Measurements from ENCODE around the gene SLC8A1. TPM values are rescaled to one million over a fixed set of nuclear protein-coding genes. Genes with fewer than 3 reads are reported as not detected.

Gene SLC8A1
- total and polyA plus RNA-seq, 10 of the 15 experiments (the other 5 are each of a cell fraction or from before 2014, with no cell fraction given), result under 0.01 to 1.2 (median 0.01) TPM; not detected in 3

DNA sequence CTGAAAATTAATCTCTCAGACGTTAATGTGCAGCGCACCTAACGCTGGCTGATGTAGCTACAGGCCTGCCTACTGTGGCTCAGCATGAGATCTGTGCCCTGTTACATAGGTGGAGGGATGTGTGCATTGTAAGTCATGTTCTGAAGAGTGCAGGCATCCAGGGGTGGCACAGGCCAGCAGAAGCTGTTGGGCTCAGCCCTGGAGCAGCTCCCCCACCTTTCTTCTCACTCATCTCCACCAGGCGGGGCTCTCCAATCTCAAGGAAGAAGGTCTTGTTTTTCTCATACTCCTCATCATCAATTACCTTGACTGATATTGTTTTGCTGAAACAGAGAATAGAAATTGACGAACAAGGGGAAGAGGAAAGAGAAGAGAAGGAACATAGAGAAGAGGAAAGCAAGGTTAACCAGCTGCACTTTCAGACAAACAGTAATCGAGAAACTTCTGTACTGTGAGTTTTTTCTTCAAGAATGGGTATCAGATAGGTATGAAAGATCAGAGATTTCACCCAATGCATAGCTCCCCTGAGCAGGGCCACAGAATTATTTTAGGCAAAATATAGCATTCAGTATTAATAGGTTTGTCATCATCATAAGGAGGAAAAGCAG lies 273.6 kb downstream of the SLC8A1 start:
- H3K27ac ChIP-seq (ENCODE audit: control insufficient read depth, insufficient read depth), result no peak overlapping the region
- POLR2A ChIA-PET, result no interaction called here
- SMC1A ChIA-PET (ENCODE audit: uncharacterized antibody, unreplicated experiment), result interaction anchor here (1.3 kb wide), 1 partner anchor 12 kb away, joined by 4 read pairs; no protein-coding TSS in a partner anchor
- 56% methylated on average over 6 of the region's 6 CpGs for WGBS (ENCODE audit: insufficient coverage, insufficient replicate concordance, low lambda C conversion rate, missing lambda C conversion rate)
- H3K4me2 ChIP-seq (ENCODE audit: control insufficient read depth, insufficient read depth), result no peak overlapping the region
- H3K4me1 ChIP-seq (ENCODE audit: control insufficient read depth, insufficient read depth, low read length), result no peaks in the 10 kb centered on the region
- FAIRE-seq (no peak), ATAC-seq (no peak), DNase-seq (ENCODE audit: low read depth, low spot score) (no peak)
- in situ Hi-C loops (cut with MboI) (no loop called here), intact Hi-C loops (cut with micrococcal nuclease; ENCODE audit: unreplicated experiment) (no loop called here)
- TF ChIP-seq, protein P1, sequence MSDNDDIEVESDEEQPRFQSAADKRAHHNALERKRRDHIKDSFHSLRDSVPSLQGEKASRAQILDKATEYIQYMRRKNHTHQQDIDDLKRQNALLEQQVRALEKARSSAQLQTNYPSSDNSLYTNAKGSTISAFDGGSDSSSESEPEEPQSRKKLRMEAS (IDR thresholded peaks at IDR 0.05; ENCODE audit: low read depth, low read length), result no peak
- TF ChIP-seq KAT2A (conservative IDR thresholded peaks at IDR 0.05; ENCODE audit: control insufficient read depth, low read depth, low read length), result no peak
- TF ChIP-seq STAT1 (conservative IDR thresholded peaks at IDR 0.05), result no peak
- no peak for TF ChIP-seq SIX5 (IDR thresholded peaks at IDR 0.05; ENCODE audit: low read depth, low read length, severe bottlenecking)
- no peak for TF ChIP-seq MTA2 (IDR thresholded peaks at IDR 0.05; ENCODE audit: low read depth)
- TF ChIP-seq SPI1 (IDR thresholded peaks at IDR 0.05; ENCODE audit: borderline replicate concordance, insufficient read depth, low read depth, low read length), result no peak
- TF ChIP-seq NFYA (IDR thresholded peaks at IDR 0.05; ENCODE audit: borderline replicate concordance, low read depth, low read length), result no peak
- no peak for TF ChIP-seq WRNIP1 (IDR thresholded peaks at IDR 0.05; ENCODE audit: borderline replicate concordance, low read depth, low read length)
- TF ChIP-seq CBX5 (IDR thresholded peaks at IDR 0.05; ENCODE audit: low read depth), result no peak
- TF ChIP-seq, protein P2, sequence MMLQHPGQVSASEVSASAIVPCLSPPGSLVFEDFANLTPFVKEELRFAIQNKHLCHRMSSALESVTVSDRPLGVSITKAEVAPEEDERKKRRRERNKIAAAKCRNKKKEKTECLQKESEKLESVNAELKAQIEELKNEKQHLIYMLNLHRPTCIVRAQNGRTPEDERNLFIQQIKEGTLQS (IDR thresholded peaks at IDR 0.05; ENCODE audit: borderline replicate concordance, extremely low read depth, low read depth, low read length), result no peak
- no peak for TF ChIP-seq PML (IDR thresholded peaks at IDR 0.05; ENCODE audit: low read length)
- TF ChIP-seq ZNF384 (IDR thresholded peaks at IDR 0.05; ENCODE audit: borderline replicate concordance, low read depth, low read length), result no peak
- TF ChIP-seq RAD21 (IDR thresholded peaks at IDR 0.05; ENCODE audit: insufficient read depth, low read depth, low read length), result no peak
- no peak for TF ChIP-seq NR2F1 (conservative IDR thresholded peaks at IDR 0.05)
- TF ChIP-seq CBX3 (IDR thresholded peaks at IDR 0.05; ENCODE audit: borderline replicate concordance, low read depth), result no peak
- no peak for TF ChIP-seq ZSCAN29 (IDR thresholded peaks at IDR 0.05)
- TF ChIP-seq ZNF217 (IDR thresholded peaks at IDR 0.05), result no peak
- no peak for TF ChIP-seq ASH2L (IDR thresholded peaks at IDR 0.05; ENCODE audit: borderline replicate concordance, low read depth)
- TF ChIP-seq, protein P3, sequence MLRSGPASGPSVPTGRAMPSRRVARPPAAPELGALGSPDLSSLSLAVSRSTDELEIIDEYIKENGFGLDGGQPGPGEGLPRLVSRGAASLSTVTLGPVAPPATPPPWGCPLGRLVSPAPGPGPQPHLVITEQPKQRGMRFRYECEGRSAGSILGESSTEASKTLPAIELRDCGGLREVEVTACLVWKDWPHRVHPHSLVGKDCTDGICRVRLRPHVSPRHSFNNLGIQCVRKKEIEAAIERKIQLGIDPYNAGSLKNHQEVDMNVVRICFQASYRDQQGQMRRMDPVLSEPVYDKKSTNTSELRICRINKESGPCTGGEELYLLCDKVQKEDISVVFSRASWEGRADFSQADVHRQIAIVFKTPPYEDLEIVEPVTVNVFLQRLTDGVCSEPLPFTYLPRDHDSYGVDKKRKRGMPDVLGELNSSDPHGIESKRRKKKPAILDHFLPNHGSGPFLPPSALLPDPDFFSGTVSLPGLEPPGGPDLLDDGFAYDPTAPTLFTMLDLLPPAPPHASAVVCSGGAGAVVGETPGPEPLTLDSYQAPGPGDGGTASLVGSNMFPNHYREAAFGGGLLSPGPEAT (IDR thresholded peaks at IDR 0.05; ENCODE audit: low read depth), result no peak
- TF ChIP-seq, protein P4, sequence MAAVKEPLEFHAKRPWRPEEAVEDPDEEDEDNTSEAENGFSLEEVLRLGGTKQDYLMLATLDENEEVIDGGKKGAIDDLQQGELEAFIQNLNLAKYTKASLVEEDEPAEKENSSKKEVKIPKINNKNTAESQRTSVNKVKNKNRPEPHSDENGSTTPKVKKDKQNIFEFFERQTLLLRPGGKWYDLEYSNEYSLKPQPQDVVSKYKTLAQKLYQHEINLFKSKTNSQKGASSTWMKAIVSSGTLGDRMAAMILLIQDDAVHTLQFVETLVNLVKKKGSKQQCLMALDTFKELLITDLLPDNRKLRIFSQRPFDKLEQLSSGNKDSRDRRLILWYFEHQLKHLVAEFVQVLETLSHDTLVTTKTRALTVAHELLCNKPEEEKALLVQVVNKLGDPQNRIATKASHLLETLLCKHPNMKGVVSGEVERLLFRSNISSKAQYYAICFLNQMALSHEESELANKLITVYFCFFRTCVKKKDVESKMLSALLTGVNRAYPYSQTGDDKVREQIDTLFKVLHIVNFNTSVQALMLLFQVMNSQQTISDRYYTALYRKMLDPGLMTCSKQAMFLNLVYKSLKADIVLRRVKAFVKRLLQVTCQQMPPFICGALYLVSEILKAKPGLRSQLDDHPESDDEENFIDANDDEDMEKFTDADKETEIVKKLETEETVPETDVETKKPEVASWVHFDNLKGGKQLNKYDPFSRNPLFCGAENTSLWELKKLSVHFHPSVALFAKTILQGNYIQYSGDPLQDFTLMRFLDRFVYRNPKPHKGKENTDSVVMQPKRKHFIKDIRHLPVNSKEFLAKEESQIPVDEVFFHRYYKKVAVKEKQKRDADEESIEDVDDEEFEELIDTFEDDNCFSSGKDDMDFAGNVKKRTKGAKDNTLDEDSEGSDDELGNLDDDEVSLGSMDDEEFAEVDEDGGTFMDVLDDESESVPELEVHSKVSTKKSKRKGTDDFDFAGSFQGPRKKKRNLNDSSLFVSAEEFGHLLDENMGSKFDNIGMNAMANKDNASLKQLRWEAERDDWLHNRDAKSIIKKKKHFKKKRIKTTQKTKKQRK (IDR thresholded peaks at IDR 0.05; ENCODE audit: low read depth, low read length), result no peak
- H4K20me1 ChIP-seq (ENCODE audit: control insufficient read depth, insufficient read depth), result no peaks in the 10 kb centered on the region
- H2AFZ ChIP-seq (ENCODE audit: control insufficient read depth, low read depth, low read length), result no peak overlapping the region
- H3K9me3 ChIP-seq (replicated peaks; ENCODE audit: control insufficient read depth, insufficient read depth, low read length), result no peaks in the 10 kb centered on the region
- RAD21 ChIA-PET (ENCODE audit: unreplicated experiment), result no interaction called here
- CTCF ChIA-PET, result no interaction called here
- H3K27me3 ChIP-seq (replicated peaks in 1 of 2; ENCODE audit: control insufficient read depth in 2 of 2, insufficient read depth in 2 of 2, low read length in 1 of 2), result no peaks in the 10 kb centered on the region
- H3K4me3 ChIP-seq, result no peak overlapping the region
- no peaks in the 10 kb centered on the region for H3K36me3 ChIP-seq (ENCODE audit: control insufficient read depth in 2 of 2, insufficient read depth in 2 of 2, low read length in 1 of 2)
- BruUV-seq (replicated peaks), result no TSS peak
- no peaks in the 10 kb centered on the region for H3K79me2 ChIP-seq (ENCODE audit: control insufficient read depth, insufficient read depth, low read length)
- no peak overlapping the region for H3K9ac ChIP-seq (ENCODE audit: control insufficient read depth, insufficient read depth, low read length)

Measured in GM12878 (cell line).